Panc1 (cell line): ENCODE results near the gene RALGPS1.

Experiments
- POLR2AphosphoS5 ChIP-seq: IDR thresholded peaks from 2 replicates; pipeline ENCODE4 v1.6.1; 2012; ENCODE audit warnings: mild to moderate bottlenecking, low read depth, low read length, moderate library complexity
- SIN3A ChIP-seq: IDR thresholded peaks from 2 replicates; pipeline ENCODE4 v1.6.1; 2012; ENCODE audit warnings: low read depth, mild to moderate bottlenecking, low read length, moderate library complexity, borderline replicate concordance; ENCODE audit not compliant: insufficient read depth
- TF ChIP-seq, protein P1 (sequence below): fragments of 450-650 bp; IDR thresholded peaks from 2 replicates; pipeline ENCODE4 v1.5.1; 2017; ENCODE audit warnings: mild to moderate bottlenecking

DNA sequence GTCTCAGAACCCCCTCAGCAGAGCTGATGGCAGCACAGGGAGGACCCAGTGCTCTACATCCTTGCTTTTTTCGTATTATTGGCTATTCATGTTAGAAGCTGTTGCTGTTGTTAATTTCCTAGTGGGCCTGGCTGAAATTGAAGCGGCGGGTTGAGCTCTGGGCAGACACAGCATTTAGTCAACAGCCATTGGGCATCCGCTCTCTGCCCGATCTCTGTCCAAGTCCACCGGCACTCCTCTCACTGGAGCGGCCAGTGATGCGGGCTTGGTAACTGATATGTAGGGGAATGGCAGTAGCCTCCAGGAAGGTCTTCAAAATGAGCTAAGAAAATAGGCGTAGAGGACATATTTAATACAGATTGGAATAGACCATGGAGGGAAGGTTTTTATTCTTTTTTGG, 348.7 kb downstream of the RALGPS1 start:
- TF ChIP-seq, protein P1, sequence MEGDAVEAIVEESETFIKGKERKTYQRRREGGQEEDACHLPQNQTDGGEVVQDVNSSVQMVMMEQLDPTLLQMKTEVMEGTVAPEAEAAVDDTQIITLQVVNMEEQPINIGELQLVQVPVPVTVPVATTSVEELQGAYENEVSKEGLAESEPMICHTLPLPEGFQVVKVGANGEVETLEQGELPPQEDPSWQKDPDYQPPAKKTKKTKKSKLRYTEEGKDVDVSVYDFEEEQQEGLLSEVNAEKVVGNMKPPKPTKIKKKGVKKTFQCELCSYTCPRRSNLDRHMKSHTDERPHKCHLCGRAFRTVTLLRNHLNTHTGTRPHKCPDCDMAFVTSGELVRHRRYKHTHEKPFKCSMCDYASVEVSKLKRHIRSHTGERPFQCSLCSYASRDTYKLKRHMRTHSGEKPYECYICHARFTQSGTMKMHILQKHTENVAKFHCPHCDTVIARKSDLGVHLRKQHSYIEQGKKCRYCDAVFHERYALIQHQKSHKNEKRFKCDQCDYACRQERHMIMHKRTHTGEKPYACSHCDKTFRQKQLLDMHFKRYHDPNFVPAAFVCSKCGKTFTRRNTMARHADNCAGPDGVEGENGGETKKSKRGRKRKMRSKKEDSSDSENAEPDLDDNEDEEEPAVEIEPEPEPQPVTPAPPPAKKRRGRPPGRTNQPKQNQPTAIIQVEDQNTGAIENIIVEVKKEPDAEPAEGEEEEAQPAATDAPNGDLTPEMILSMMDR, result no peak
- TF ChIP-seq SIN3A (no peak), POLR2AphosphoS5 (no peak)
